GM04504 (cell line): Measurements from ENCODE around the gene SLX4IP.

Experiments
- DNase-seq: peaks from one replicate; pipeline ENCODE4 v3.0.0-alpha.2; 2012; ENCODE audit warnings: low read depth

The SLX4IP gene

DNA sequence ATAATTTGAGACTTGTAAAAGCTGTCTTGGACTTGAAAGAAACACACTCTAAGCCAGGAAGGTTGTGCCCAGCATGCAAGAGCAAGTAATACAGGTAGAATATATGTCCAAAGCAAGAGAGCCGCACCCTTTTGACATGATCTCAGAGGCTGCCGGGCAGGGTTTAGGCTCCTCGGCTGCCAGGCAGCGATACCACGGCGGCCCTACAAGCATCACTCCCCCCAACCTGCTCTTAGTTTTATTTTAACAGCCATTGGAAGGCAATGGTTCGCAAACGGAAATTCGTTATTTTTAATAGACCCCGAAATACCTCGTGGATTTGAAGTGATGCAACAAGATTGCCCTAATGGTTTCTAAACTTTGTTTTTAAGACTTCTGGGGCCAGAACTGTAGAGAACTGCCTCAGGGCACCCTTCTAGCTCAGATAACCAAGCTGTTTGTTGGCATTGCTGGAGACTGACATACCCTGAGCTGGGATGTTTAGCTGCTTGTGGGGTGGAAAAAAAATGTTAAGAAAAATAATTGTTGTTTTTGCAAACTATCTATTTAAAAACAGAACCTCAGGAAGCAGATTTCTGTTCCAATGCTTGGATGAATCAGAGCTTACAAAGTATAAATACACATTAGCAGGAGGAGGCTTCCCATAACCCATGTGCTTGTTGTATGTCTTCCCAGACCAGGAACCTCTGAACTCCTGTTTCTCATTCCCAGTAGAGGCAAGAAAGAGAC lies 199.7 kb downstream of the SLX4IP start:
- DNase-seq, result no peak

DNA sequence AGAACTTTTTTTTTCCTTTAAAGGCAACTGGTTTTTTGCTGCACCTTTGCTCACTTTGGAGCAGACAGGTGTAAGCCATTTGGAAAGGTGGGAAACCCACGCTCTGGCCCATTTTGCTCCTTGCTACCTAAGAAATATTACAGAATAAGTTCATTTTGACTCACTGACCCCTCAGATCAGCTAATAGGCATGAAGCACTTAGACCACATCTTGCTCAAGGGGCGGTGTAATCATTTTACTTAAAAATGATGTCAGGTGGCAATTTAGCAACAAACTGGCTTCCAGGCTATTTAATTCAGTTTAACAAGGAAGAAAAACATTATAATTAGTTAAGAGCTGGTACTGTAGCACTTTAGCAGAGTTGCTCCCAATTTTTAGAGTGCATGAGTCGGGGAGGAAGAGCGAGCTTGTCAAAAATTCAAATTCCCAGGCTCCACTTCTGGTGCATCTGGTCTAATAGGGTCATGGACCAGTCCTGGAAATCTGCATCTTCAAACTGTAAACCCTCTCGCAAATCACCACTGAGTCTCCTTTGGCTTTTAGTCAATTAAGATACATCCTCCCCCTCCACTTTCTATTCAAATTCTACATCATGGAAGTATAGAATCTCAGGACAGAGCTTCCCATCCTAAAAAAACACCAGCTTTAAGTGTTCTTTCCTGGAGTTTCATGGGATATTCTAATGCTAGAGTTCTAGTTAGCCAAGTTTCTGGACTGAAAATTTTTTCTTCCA lies 200.5 kb downstream of the SLX4IP start:
- DNase-seq, result no peak

GRCh38 chr20:10636326-10636818 lies 201.3 kb downstream of the SLX4IP start:
- DNase-seq, result no peak

DNA sequence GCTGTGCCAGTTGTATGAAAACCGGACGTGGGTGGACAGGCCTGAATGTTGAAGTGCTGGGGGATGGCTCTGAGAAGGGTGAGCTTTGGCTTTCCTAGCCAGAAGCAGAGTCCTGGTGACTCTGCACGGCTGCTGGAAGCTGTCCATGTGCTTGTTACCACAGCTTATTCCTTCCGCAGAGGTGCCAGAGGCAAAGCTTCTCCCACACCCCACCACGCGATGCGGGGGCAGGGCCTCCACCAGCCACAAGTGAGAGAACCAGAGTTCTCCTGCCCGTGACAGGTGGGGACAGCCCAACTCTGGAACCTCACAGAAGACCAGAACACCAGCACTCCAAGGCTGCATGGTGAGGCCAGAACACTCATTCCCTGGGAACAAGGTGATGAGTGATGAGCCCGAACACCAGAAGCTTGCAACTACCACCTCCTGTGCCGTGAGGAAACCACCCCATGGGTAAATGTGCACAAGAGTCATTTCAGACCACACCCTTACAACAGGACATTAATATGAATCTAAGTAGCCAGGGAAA lies 202.0 kb downstream of the SLX4IP start:
- DNase-seq, result no peak

DNA sequence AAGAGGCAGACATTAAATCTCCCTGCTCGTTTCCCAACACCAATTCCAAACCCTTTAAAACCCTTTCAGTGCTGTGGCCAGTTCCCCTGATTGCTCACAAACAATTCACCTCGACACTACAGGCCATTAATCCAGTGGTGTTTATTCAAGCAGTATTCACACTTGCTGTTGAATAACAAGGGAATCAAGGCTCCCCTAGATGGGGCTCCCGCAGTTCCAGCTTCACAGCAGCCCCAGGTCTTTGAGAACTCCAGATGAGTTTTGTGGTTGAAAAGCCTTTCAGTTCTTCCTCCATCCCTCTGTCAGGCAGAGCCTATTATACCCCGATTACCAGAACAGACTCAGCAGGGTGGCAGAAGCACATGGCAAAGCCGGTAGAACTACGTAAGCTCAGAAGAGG lies 202.5 kb downstream of the SLX4IP start:
- no peak for DNase-seq

DNA sequence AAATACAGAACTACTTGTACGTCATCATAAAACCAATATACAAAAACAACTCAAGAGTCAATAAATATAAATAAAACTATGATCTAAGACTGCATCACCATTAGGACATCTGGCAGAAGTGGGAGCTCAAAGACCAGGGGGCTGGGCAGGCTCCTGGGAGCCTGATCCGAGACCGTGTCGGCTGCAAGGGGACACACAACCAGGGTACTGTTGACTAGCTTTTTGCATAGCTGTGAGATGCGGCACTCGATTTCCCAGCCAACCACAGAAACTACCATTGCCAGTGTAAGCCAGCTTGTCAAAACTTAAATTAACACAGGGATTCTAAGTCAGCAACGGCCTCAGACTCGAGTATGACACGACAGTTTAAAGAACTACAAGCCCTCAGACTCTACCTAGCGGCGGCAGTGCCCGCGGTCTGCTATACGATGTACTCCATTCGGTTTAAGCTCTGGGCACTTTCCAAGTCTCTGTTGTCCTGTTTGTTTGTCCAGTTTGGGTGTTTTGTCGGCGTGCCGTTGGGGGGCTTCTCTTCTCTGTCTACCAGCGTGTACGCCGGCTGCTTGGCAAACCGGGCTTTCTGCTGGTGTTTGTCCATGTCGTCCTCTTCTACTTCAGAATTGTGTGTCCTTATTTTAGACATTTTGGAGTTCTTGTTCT lies 204.1 kb downstream of the SLX4IP start:
- DNase-seq, result no peak

DNA sequence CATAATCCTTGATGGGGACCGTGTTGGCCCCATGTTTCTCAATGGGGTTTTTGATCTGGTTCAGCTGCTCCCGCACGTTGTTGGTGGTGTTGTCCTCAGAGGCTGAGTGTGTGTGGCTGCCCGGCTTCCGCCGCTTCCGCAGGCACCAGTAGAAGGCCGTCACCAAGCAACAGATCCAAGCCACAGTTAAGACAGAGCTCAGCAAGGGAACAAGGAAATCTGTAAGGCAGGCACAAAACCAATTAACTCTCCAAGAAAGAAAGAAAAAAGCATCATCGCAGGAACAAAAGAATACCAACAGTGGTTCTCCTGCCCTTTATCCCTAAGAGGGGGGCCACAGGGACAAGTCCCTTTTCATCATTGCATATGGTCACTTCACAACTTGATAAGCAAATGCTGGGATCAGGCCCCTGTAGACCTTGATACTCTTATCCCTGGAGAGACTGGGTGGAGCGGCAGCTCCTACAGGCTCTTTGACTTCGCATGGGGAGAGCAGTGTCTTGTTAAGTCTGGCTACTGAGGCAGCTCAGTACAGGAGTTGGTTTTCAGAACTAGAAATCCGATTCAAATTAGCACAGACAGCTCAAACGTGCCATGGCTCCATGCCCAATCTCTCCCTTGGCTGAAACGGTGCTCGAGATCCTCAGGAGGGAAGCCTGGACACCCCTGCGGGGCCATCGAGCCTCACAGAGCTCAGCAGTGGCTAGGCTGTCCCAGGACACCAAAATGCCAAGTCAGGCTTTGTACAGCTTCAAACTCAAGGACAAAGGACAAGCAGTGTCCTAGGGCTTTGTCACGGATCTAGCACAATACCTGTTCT lies 204.8 kb downstream of the SLX4IP start:
- DNase-seq, result no peak

DNA sequence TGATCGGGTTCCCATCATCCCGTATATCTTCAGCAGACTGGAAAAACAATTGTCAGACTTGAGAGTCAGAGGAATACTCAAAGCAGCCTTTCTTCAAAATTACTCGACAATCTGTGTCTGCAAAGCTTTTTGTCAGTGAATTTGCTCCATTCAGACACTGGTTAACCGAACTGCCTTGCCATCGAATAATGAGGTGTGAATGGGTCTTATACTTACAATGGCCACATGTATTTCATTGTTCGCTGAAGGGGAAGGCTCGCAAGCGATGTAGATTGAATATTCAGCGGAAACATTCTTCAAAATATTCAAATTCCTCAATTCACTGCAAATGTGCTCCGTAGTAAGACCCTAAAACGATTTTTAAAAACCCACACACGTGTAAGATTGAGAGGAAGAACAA lies 205.8 kb downstream of the SLX4IP start:
- DNase-seq, result no peak

GRCh38 chr20:10641467-10641866 lies 206.4 kb downstream of the SLX4IP start:
- no peak for DNase-seq

GRCh38 chr20:10641893-10642292 lies 206.8 kb downstream of the SLX4IP start:
- no peak for DNase-seq

- no peak for DNase-seq
These were observed 207.9 kb downstream of the SLX4IP start for GRCh38 chr20:10642856-10643559.

- DNase-seq, result no peak
These were observed 208.4 kb downstream of the SLX4IP start for GRCh38 chr20:10643560-10643873.

DNA sequence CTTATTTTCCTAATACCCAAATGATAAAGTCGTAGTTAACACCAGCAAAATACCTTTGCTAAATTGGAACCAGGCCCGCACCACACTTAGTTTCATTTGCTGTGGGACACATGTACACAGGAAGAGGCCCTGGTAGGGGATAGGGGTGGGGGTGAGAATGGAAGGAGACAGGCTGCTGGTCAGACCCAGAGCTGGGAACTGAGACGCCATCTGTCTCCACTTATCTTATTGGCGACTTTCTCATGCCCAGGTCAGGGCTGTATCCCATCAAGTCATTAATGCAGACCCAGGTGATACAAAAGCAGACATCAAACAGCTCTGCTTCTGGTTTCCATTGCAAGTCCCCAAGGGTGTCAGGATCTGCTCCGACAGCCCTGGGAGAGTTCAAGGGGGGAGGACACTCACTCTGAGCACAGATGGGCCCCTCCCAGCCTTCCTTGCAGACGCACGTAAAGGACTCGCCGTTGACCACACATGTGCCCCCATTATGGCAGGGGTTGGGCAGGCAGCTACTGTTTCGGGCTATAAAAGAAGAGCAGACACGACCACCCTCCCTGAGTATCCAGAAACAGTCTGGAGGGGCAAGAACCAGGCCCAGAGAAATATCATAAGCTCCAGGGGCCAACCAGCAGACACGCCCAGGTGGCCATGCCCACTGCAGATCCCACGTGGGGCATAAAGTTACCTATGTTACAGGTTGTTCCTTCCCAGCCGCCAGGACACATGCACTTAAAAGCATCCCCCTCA lies 209.5 kb downstream of the SLX4IP start:
- no peak for DNase-seq

DNA sequence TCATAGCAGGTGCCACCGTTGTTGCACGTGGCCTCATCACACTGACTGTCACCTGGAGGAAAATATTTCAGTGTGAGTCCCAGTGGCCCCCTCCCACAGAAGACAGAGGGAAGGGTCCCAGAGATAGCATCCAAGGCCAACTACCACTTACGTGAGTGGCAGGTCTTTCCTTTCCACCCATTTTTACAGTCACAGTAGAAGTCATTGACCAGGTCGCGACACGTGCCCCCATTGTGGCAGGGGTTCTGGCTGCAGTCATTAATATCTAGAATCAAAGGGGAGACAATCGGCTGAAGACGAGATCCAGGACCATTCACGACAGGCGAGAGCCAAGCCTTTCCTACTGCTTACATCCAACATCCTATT lies 210.1 kb downstream of the SLX4IP start:
- DNase-seq, result no peak

GRCh38 chr20:10646006-10646405 lies 210.9 kb downstream of the SLX4IP start:
- no peak for DNase-seq

DNA sequence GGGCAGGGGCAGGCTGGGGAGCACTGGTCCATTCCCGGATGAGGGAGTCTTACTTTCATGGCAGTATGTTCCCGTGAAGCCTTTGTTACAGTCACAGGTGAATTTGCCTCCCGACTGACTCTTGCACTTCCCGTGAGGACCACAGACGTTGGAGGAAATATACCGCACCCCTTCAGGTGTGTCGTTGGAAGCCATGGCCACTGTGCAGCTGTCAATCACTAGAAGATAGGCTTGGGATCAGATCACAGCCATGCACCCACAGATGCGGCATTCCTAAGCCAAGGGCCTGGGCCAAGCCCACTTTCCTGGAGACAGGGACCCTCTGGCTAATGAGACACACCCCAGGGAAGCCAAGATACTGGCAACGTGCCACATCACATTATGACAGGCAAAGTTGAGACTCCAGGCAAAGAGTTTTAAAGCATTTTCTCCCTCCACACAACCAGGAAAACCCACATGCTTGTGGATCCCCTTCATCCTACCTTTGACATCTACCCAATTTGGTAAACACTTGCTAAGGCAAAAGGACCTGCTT lies 211.8 kb downstream of the SLX4IP start:
- no peak for DNase-seq

DNA sequence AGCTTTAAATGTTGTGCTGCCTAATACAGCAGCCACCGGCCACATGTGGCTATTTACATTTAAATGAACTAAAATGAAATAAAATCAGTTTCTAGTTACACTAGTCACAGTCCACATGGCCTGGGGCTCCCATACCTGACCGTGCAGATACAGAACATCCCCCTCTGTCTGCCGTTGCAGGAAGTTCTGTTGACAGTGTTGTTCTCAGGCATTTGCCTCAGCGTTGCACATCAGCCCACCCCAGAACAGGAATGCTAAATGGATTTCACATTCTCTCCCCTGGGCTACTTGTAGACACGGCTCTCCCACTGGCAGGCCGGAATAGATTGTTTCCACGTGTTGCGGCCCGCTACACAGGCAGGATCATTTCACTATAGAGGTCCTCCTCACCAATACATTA lies 212.4 kb downstream of the SLX4IP start:
- DNase-seq, result no peak

DNA sequence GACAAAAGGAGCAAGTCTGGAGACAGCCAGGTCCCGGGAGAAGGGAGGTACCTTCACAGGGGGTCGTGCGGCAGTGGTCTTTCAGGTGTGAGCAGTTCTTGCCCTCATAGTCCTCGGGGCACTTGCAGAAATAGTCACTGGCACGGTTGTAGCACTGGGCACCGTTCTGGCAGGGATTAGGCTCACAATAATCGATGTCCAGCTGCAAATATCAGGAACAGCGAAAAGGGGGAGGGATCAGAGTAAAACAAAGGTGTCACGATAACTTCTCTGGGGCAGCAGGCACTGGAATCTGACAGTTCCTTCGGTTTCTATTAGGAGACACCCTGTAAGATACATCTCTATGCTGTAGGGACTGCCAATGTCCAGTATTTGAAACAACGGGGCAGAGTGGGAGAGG lies 212.8 kb downstream of the SLX4IP start:
- no peak for DNase-seq

DNA sequence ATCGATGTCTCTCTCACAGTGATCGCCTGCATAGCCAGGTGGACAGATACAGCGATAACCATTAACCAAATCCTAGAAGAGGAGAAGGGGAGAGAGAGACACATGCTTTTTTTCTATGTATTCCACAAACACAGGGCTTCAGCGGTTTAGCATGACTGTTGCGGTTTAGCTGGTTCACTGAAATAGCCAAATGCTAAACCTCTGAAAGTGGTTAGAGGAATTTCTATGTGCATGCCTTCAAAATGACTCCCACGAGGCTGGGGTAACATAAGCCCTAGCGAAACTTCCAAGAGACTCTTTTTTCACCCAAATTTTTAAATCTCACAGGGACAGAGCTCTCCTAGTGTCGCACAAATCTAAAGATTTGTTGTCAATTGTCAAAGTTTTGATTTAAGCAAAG lies 213.5 kb downstream of the SLX4IP start:
- DNase-seq, result no peak

DNA sequence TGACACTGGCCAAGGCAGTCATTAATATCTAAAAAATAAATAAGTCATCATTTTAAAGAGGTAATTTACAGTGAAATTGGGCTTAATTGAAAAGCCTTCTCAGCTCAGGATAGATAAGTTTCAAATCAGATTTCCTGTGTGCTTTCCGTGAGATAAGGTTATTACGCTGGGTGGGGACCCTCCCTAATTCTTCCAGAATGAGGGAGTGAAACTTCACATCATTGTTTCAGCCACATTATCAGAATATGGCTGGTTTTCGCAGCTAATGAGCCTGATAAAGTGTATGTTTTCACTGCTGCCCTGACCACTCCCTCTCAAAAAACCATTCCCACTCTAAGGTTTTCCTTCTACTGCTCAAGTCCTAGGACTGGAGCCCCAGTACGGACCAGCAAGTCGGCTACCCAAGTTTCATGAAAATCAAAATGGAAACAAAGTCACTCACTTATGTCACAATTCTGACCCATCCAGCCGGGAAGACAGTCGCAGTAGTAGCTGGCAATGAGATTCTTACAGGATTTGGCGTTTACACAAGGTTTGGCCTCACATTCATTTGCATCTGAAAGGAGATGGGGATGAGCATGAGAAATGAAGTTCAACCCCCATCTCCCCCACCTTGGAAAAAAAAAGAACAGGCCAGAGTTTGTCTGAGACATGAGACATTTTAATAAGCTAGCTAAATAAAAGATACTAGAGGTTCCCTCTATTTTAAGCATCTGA lies 214.1 kb downstream of the SLX4IP start:
- DNase-seq, result no peak
